Activated CD8-positive, alpha-beta memory T cell treated with anti-CD3 and anti-CD28 coated beads for 1 hour (primary cell): ENCODE results near the gene CLDN3.
"Not testable (repeated sequence)": the region's sequence is repeated elsewhere in the genome, so short reads cannot be mapped to it uniquely, and the experiment has no call there.

ENCODE experiments used
- DNase-seq, 2 donors: peaks; one replicate each; pipeline ENCODE4 v3.0.0-alpha.2; 2020; ENCODE audit warnings: low read depth in 1 of 2; ENCODE audit errors: extremely low read depth in 1 of 2

Gene CLDN3

DNA sequence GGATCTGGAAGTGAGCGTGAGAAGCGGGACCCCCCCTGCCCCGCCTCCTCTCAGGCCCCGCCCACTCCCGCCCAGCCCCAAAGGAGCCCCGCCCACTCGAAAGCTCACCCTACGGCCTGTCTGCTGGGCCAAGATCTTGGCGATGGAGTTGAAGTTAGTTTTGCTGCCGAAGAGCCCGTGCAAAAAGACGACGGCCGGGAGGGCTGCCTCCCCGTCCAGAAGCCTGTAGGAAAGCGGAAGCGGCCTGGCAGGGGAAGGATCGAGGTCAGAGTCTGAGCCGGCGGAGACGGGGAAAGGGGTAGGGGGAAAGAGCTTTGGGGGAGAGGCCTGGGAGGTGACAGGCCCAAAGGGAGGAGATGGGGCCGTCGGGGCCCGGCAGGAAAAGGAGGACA, 31.9 kb downstream of the CLDN3 start:
- peak in 1 of 2 donors; percentile 55 for DNase-seq

DNA sequence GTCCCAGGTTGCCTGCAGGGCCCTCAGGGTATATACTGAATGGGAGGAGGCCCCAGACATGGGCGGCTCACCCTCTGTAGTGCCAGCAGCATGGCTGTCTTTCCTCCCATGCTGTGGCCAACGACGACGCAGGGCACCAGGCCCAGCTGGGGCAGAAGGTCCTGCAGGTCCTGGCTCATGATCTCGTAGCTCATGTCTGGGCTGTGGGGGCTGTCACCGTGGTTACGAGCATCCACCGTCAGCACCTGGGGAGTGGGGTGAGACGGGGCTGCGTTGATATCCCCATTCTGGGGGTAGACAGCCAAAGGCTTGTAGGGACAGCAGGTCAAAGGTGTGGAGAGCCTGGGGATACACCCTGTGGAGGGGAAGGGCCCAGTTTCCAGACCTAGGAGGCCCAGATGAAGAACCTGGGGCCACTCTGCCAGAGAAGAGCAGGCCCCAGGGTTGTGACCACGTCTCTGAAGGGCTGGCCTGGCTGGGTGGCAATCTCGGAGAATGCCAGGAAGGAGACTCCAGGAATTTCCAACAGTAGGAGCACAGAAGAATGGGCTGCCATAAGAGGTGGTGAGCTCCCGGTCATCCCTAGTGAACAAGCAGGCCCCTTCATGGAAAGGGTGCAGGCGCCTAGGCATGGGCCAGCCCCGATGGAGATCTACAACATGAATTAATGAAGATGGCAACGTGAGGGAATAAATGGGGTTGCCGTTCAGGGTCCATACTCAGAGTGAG, 32.4 kb downstream of the CLDN3 start:
- no peak for DNase-seq

DNA sequence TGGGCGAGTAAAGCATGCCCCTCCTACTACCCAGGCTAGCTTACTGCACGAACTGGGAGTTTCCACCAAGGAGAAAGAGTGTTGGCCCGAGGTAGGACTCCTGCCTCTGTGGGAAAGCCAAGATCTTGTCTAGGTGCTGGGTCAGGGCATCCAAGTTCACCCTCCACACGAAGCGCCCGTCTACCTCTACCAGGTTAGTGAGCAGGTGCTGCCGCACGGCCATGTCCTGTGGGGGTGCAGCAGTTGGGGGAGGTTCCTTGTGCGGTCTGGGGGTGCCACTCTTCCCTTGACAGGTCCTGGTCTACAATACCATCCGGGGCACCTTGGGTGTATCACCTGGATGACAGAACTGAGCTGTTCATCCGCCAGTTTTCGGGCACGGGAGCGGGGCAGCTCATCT, 33.2 kb downstream of the CLDN3 start:
- DNase-seq: no peak

DNA sequence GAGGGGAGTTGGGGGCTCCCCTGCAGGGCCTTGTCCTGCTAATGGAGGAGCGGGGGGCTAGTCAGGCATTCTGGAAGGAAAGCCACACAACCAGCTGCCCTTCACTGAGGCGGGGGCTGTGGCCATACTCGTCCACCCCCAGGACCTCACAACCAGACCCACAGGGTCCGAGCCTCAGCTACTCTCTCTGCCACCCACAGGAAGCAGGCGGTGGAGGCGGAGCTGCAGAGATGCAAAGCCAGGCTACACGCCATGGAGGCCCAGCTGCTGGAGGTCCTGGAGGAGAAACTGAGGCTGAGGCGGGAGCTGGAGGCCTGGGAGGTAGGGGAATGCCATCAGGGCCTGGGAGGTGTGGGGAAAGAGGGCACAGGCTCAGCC, 34.6 kb downstream of the CLDN3 start:
- no peak for DNase-seq

DNA sequence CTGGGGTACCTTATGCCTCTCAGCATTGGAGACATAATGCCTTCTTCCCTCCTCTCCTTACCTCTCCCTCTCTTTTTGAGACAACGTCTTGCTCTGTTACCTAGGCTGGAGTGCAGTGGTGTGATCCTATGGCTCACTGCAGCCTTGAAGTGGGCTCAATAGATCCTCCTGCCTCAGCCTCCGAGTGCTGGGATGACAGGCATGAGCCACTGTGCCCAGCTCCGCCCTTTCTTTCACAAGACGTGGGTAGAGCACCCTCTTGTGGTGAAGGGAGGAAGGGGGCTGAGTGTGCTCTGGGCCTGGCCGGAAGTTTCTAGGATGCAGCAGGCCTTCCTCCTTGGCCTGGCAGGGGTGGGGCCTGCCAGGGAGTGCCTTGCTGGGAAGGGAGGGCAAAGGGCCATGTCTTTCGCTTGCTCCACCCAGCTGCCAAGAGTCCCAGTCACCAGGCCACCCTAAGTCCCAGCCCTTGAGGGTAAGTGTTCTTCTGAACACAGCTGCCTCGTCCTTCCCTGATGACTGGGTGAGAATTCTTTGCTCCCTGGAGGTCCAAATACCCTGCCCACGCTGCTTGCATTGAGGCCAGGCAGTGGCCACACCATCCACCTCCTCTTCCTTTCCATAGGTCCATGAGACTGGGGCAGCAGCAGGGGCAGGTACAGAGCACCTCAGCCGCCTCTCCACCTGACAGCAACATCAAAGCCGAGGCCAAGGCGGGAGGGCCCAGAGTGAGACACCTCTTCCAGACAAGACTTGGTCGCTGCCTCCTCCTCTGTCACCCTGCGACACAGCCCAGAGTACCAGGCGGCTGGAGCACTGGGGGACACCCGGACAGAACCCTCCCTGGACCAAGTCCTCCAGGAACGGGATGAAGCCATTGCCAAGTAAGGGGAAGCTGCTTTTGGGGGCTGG, 35.2 kb downstream of the CLDN3 start:
- peak; percentile 57 to 65 for DNase-seq

DNA sequence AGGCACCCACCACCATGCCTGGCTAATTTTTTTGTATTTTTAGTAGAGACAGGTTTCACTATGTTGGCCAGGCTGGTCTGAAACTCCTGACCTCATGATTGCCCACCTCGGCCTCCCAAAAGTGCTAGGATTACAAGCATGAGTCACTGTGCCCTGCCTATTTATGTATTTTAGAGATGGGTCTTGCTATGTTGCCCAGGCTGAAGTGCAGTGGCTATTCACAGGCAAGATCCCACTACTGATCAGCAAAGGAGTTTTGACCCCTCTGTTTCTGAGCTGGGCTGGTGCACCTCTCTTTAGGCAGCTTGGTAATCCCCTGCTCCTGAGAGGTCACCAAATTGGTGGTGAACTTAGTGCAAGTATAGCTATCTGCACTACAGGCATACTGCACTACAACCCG, 37.7 kb downstream of the CLDN3 start:
- DNase-seq: no peak

DNA sequence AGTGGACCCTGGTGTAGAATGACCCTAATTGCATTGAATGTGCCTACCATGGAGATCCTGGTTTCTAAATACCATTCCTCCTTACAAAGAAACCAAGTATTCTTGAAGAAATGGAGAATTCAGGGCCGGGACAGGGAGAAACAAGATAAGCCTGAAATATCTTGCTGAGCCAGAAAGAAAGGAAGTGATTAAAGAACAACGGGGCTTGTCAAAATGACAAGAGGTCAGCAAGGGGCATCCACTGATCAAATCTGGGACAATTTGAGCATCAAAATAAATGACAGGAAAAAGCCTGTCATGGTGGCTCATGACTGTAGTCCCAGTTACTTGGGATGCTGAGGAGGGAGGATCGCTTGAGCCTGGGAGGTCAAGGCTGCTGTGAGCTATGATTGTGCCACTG, 39.6 kb downstream of the CLDN3 start:
- DNase-seq: no peak

DNA sequence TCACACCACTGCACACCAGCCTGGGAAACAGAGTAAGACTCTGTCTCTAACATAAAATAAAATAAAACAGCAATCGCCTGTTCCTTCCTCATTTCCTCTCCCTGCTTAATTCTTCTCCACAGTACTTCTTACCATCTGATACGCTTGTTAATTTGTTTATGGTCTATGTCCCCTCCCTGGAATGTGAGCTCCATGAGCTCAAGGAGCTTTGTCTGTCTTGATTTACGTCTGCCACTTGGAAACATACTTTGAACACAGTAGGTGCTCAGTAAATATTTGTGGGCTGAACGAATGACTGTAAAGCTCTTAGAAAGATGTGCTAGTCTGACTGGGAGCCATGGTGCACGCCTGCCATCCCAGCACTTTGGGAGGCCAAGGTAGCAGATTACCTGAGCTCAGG, 41.5 kb downstream of the CLDN3 start:
- DNase-seq: no peak

DNA sequence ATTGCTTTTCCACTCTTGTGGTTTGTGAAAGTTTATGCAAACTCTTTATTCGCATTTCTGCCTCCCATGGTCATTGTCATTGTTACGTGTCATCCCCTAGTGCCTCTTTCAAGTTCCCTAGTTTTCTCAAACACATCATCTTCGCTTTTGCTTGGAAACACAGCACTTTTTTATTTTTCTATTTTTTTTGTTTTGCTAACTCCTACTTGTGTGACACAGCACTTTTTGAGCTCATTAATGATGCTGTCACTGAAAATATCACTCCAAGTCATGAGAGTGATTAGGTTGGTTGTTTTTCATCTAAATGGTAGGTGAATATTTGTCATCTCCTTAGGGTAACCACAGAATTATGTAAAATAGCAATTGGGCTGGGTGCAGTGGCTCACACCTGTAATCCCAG, 42.1 kb downstream of the CLDN3 start:
- no peak for DNase-seq

DNA sequence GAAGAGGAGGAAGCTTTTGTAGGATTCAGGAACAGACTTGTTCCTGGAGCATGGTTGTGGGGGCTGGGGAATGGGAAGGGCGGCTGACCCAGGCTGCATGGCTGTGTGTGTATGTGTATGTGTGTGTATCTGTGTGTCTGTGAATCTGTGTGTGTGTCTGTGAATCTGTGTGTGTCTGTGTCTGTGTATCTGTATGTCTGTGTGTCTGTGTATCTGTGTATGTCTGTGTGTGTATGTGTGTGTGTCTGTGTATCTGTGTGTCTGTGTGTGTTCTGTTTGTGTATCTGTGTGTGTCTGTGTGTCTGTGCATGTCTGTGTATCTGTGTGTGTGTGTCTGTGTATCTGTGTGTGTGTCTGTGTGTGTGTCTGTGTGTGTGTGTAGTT, 44.0 kb downstream of the CLDN3 start:
- no peak for DNase-seq

DNA sequence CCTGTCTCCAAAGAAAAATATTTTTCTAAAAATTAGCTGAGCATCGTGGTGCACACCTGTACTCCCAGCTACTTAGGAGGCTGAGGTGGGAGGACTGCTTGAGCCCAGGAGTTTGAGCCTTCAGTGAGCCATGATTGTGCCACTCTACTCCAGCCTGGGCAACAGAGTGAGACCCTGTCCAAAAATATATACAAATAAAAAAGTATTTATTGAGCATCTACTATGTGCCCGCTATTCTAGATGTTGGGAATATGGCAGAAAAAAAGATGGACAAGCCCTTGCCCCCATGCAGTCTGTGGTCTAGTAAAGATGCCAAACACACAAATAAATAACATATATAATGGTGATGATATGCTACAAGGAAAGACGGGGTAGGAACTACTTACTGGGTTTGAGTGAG, 46.3 kb downstream of the CLDN3 start:
- DNase-seq: no peak

DNA sequence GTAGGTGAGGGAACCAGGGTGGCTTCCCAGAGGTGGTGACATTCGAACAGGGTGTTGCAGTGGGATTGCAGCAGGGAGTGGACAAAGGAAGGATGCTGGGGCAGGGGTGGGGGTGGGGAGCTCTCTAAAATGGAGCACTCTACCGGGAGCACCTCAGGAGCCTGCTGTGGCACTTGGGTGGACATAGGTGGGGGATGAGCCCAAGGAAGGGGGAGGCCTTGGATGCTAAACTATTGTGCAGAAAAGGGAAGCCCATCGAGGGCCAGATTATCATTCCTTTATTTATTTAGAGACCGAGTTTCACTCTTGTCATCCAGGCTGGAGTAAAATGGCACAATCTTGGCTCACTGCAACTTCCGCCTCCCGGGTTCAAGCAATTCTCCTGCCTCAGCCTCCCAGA, 47.3 kb downstream of the CLDN3 start:
- no peak for DNase-seq

DNA sequence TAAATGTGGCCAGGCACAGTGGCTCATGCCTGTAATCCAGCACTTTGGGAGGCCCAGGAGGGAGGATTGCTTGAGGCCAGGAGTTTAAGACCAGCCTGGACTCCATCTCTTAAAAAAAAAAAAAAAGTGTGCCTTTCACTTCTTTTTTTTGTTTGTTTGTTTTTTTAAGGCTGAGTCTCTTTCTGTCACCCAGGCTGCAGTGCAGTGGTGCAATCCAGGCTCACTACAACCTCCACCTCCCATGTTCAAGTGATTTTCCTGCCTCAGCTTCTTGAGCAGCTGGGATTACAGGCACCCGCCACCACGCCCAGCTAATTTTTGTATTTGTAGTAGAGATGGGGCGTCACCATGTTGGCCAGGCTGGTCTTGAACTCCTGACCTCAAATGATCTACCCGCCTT, 47.9 kb downstream of the CLDN3 start:
- DNase-seq: not testable (repeated sequence)

DNA sequence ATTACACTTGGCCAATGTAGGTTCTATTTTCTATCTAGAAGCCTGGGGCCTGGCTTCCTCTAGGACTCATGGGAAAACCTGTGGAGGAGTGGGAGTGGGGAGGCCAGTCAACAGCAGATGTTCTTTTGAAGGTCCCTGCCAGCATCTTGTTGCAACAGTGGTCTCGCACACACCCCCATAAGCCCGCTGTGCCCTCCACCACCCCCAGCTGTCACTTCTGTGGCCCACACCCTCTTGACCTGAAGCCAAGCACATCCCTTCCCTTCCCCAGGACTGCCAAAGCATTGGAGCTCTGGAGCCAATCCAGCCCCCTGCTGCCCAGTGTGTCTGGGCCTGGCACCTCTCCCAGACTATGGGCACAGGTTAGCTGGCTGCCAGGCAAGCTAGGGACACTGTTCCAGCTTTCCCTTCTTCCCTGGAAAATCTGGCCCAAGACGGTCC, 48.7 kb downstream of the CLDN3 start:
- DNase-seq: no peak

DNA sequence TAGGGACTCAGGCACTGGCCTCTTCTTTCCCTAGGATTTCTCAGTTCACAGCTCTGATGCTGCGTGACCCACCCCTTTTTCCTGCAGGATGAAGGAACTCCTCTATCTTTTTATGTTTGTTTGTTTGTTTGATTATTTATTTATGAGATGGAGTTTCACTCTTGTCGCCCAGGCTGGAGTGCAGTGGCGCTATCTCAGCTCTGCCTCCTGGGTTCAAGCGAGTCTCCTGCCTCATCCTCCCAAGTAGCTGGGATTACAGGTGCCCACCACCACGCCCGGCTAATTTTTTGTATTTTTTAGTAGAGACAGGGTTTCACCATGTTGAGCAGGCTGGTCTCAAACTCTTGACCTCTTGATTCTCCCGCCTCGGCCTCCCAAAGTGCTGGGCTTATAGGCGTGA, 49.6 kb downstream of the CLDN3 start:
- not testable (repeated sequence) for DNase-seq

DNA sequence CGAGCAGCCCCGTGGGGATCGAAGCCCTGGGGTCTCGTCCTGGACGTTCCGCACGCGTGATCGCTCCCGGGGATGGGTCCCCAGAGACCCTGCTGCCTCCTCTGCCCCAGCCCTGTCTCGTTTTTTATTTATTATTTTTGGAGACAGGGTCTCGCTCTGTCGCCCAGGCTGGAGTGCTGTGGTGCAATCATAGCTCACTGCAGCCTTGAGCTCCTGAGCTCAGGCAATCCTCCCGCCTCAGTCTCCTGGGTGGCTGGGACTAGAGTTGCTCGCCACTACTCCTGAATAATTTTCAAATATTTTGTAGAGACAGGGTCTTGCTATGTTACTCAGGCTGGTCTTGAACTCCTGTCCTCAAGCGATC, 50.3 kb downstream of the CLDN3 start:
- no peak for DNase-seq
